Measurements from ENCODE around the gene CDK2. TPM values are rescaled to one million over a fixed set of nuclear protein-coding genes. Genes with fewer than 3 reads are reported as not detected.
"Not testable (repeated sequence)": the region's sequence is repeated elsewhere in the genome, so short reads cannot be mapped to it uniquely, and the experiment has no call there.

CDK2 gene
- total RNA-seq, 1 donor from 2014 or later, result 29.0 TPM

GRCh38 chr12:55996715-55997534, 30.3 kb downstream of the CDK2 start, which contains the start of gene SUOX:
Gene SUOX (plus strand): TSS chr12:55997276. CDS start chr12:56002222, 4,946 bp downstream.
- H3K9me3 Mint-ChIP-seq, result no peaks in the 10 kb centered on the region
- peak within 1 kb of the TSS; percentile 18 for H3K27ac Mint-ChIP-seq
- CTCF ChIA-PET, result interaction anchor here (0.6 to 3.3 kb wide), 20 partner anchors 9 to 259 kb away, joined by 3 to 26 read pairs (median 4); partner anchors contain the start of genes PA2G4, RAB5B and SMARCC2

GRCh38 chr12:55997535-55997859, 30.9 kb downstream of the CDK2 start:
- H3K4me3 Mint-ChIP-seq, result peak overlapping the region; percentile 78
- no peaks in the 10 kb centered on the region for H3K27me3 Mint-ChIP-seq
- no peaks in the 10 kb centered on the region for H3K9me3 Mint-ChIP-seq
- peaks cover 21% of the 10 kb centered on the region for H3K36me3 Mint-ChIP-seq (ENCODE audit: low read depth)
- peak; percentile 22 for ATAC-seq (ENCODE audit: low read depth)
- no peak for TF ChIP-seq CTCF (IDR thresholded peaks at IDR 0.05)
- peaks cover 21% of the 10 kb centered on the region for H3K4me1 Mint-ChIP-seq
- POLR2A ChIA-PET, result interaction anchor here (0.5 to 3.3 kb wide), 4 partner anchors 23 to 691 kb away, joined by 4 to 14 read pairs (median 4); partner anchors contain the start of genes DNAJC14, PTGES3 and RAB5B
- no peak overlapping the region for H3K27ac Mint-ChIP-seq
- no peak for DNase-seq
- CTCF ChIA-PET, result interaction anchor here (0.6 to 3.3 kb wide), 7 partner anchors 8 to 259 kb away, joined by 3 to 19 read pairs (median 4); partner anchors contain the start of gene RAB5B
- intact Hi-C loops (cut with micrococcal nuclease), result loop anchor here (1.0 to 2.0 kb wide), 2 partner anchors 10 to 121 kb away; partner anchors contain the start of gene ZC3H10

More at GRCh38 chr12:55996715-55997534, 30.3 kb downstream of the CDK2 start, which contains the start of gene SUOX:
- intact Hi-C loops (cut with micrococcal nuclease), result loop anchor here (1.0 to 2.0 kb wide), 6 partner anchors 10 to 192 kb away; partner anchors contain the start of genes PA2G4, RPS26, SMARCC2 and ZC3H10
- DNase-seq, result no peak
- peaks cover 21% of the 10 kb centered on the region for H3K4me1 Mint-ChIP-seq
- H3K27me3 Mint-ChIP-seq, result no peaks in the 10 kb centered on the region
- H3K4me3 Mint-ChIP-seq, result peak within 1 kb of the TSS; percentile 78
- ATAC-seq (ENCODE audit: low read depth), result peak; percentile 75
- TF ChIP-seq CTCF (IDR thresholded peaks at IDR 0.05), result no peak
- H3K36me3 Mint-ChIP-seq (ENCODE audit: low read depth), result peaks cover 27% of the 10 kb centered on the region
- POLR2A ChIA-PET, result interaction anchor here (0.6 to 3.3 kb wide), 8 partner anchors 10 to 289 kb away, joined by 3 to 18 read pairs (median 8); partner anchors contain the start of genes DNAJC14, ITGA7, PA2G4 and RAB5B

- intact Hi-C loops (cut with micrococcal nuclease); H3K4me3 Mint-ChIP-seq; POLR2A ChIA-PET; H3K9me3 Mint-ChIP-seq; H3K36me3 Mint-ChIP-seq (ENCODE audit: low read depth); ATAC-seq (ENCODE audit: low read depth); H3K27me3 Mint-ChIP-seq; DNase-seq; H3K27ac Mint-ChIP-seq: not testable (repeated sequence)
- CTCF ChIA-PET, result interaction anchor here (0.8 to 1.3 kb wide), 2 partner anchors 25 to 30 kb away, joined by 3 read pairs; partner anchors contain the start of gene RAB5B
- peaks cover 21% of the 10 kb centered on the region for H3K4me1 Mint-ChIP-seq
These were observed 32.9 kb downstream of the CDK2 start for GRCh38 chr12:55999522-55999921.

- H3K4me1 Mint-ChIP-seq, result peaks cover 21% of the 10 kb centered on the region
- CTCF ChIA-PET, result interaction anchor here (0.8 to 1.3 kb wide), 2 partner anchors 26 to 29 kb away, joined by 3 read pairs; partner anchors contain the start of gene RAB5B
- DNase-seq; ATAC-seq (ENCODE audit: low read depth); H3K36me3 Mint-ChIP-seq (ENCODE audit: low read depth); POLR2A ChIA-PET; H3K27ac Mint-ChIP-seq; H3K9me3 Mint-ChIP-seq; intact Hi-C loops (cut with micrococcal nuclease); H3K4me3 Mint-ChIP-seq; H3K27me3 Mint-ChIP-seq: not testable (repeated sequence)
These were observed 33.4 kb downstream of the CDK2 start for GRCh38 chr12:55999999-56000540.

GRCh38 chr12:56001487-56002100, 35.0 kb downstream of the CDK2 start:
- intact Hi-C loops (cut with micrococcal nuclease), result no loop called here
- H3K36me3 Mint-ChIP-seq (ENCODE audit: low read depth), result no peaks in the 10 kb centered on the region
- H3K27me3 Mint-ChIP-seq, result no peaks in the 10 kb centered on the region
- TF ChIP-seq CTCF (IDR thresholded peaks at IDR 0.05), result no peak
- CTCF ChIA-PET, result no interaction called here
- DNase-seq (no peak), ATAC-seq (ENCODE audit: low read depth) (no peak)
- H3K27ac Mint-ChIP-seq, result no peak overlapping the region
- H3K9me3 Mint-ChIP-seq, result no peaks in the 10 kb centered on the region
- POLR2A ChIA-PET, result interaction anchor here (0.7 kb wide), 1 partner anchor 173 kb away, joined by 4 read pairs; no protein-coding TSS in a partner anchor
- H3K4me1 Mint-ChIP-seq, result peaks cover 14% of the 10 kb centered on the region
- H3K4me3 Mint-ChIP-seq, result no peak overlapping the region

GRCh38 chr12:56003376-56003775, 36.7 kb downstream of the CDK2 start:
- POLR2A ChIA-PET, result interaction anchor here (0.7 kb wide), 1 partner anchor 18 kb away, joined by 7 read pairs; no protein-coding TSS in a partner anchor
- DNase-seq; CTCF ChIA-PET; H3K4me3 Mint-ChIP-seq; H3K27ac Mint-ChIP-seq; intact Hi-C loops (cut with micrococcal nuclease); H3K36me3 Mint-ChIP-seq (ENCODE audit: low read depth); H3K27me3 Mint-ChIP-seq; H3K9me3 Mint-ChIP-seq; ATAC-seq (ENCODE audit: low read depth); H3K4me1 Mint-ChIP-seq: not testable (repeated sequence)
